ENCODE measurements around the gene STARD13.

STARD13 gene

GRCh38 chr13:33139184-33139583, 146.4 kb downstream of the STARD13 start:
- no peak for DNase-seq (ENCODE audit: low read depth, low spot score)
- ChIA-PET CTCF (interaction anchor here (1.1 to 1.4 kb wide), 2 partner anchors 16 to 25 kb away, joined by 4 read pairs; no protein-coding TSS in a partner anchor), POLR2A (no interaction called here)
- H3K4me3 ChIP-seq (ENCODE audit: low read depth, low read length), result no peak overlapping the region
- TF ChIP-seq, protein P1, sequence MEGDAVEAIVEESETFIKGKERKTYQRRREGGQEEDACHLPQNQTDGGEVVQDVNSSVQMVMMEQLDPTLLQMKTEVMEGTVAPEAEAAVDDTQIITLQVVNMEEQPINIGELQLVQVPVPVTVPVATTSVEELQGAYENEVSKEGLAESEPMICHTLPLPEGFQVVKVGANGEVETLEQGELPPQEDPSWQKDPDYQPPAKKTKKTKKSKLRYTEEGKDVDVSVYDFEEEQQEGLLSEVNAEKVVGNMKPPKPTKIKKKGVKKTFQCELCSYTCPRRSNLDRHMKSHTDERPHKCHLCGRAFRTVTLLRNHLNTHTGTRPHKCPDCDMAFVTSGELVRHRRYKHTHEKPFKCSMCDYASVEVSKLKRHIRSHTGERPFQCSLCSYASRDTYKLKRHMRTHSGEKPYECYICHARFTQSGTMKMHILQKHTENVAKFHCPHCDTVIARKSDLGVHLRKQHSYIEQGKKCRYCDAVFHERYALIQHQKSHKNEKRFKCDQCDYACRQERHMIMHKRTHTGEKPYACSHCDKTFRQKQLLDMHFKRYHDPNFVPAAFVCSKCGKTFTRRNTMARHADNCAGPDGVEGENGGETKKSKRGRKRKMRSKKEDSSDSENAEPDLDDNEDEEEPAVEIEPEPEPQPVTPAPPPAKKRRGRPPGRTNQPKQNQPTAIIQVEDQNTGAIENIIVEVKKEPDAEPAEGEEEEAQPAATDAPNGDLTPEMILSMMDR (IDR thresholded peaks at IDR 0.05; ENCODE audit: insufficient read depth, low read length, missing control alignments), result no peak

DNA sequence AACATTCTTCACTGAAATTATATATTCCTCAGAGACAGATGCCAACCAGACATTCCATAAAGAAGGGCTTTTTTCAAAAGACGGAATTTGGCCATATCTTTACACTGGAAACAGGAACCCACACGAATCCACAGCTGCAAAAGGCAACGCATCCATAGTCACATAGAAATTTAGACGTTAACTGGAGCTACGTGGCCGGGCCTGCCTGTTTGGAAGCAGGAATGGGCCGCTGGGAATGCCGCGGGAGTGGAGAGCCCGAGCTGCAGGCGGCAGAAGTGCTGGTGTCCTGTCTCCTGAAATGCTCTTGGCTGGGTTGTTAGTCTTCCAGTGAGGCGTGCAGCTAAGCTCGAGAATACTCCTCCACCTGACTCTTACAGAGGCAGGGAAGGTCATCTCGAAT, 147.1 kb downstream of the STARD13 start:
- ChIA-PET CTCF (interaction anchor here (1.4 to 3.0 kb wide), 2 partner anchors 8 to 17 kb away, joined by 4 to 7 read pairs; no protein-coding TSS in a partner anchor), POLR2A (no interaction called here)
- H3K4me3 ChIP-seq (ENCODE audit: low read depth, low read length), result no peak overlapping the region
- no peak for DNase-seq (ENCODE audit: low read depth, low spot score)
- TF ChIP-seq, protein P1 (IDR thresholded peaks at IDR 0.05; ENCODE audit: insufficient read depth, low read length, missing control alignments), result no peak

GRCh38 chr13:33137721-33138120, 147.8 kb downstream of the STARD13 start:
- TF ChIP-seq, protein P1 (IDR thresholded peaks at IDR 0.05; ENCODE audit: insufficient read depth, low read length, missing control alignments), result no peak
- ChIA-PET POLR2A (no interaction called here), CTCF (interaction anchor here (3.0 kb wide), 1 partner anchor 9 kb away, joined by 7 read pairs; no protein-coding TSS in a partner anchor)
- no peak overlapping the region for H3K4me3 ChIP-seq (ENCODE audit: low read depth, low read length)
- DNase-seq (ENCODE audit: low read depth, low spot score), result no peak

- TF ChIP-seq, protein P1 (IDR thresholded peaks at IDR 0.05; ENCODE audit: insufficient read depth, low read length, missing control alignments), result no peak
- DNase-seq (ENCODE audit: low read depth, low spot score), result no peak
- no peak overlapping the region for H3K4me3 ChIP-seq (ENCODE audit: low read depth, low read length)
- POLR2A ChIA-PET, result no interaction called here
- CTCF ChIA-PET, result no interaction called here
These were observed 150.5 kb downstream of the STARD13 start for GRCh38 chr13:33135097-33135496.

DNA sequence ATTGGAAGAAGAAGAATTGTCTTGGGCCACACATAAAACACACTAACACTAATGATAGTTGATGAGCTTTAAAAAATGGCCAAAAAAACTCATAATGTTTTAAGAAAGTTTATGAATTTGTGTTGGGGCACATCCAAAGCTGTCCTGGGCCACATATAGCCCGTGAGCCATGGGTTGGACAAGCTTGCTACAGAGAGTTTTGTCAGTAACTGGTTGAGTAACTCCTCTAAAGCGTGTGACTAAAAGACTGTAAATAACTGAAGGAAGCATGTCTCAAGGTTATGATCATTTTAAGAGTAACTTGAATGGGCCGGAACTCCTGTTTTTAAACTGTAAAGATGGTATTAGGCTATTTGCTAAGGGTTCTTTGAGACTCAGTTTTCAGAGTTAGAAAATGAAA, 151.3 kb downstream of the STARD13 start:
- TF ChIP-seq, protein P1 (IDR thresholded peaks at IDR 0.05; ENCODE audit: insufficient read depth, low read length, missing control alignments), result no peak
- ChIA-PET POLR2A (no interaction called here), CTCF (no interaction called here)
- H3K4me3 ChIP-seq (ENCODE audit: low read depth, low read length), result no peak overlapping the region
- DNase-seq (ENCODE audit: low read depth, low spot score), result no peak

- ChIA-PET CTCF (no interaction called here), POLR2A (interaction anchor here (0.7 kb wide), 1 partner anchor 82 kb away, joined by 3 read pairs; no protein-coding TSS in a partner anchor)
- TF ChIP-seq, protein P1 (IDR thresholded peaks at IDR 0.05; ENCODE audit: insufficient read depth, low read length, missing control alignments), result no peak
- DNase-seq (ENCODE audit: low read depth, low spot score), result no peak
- H3K4me3 ChIP-seq (ENCODE audit: low read depth, low read length), result no peak overlapping the region
These were observed 152.7 kb downstream of the STARD13 start for GRCh38 chr13:33132644-33133440.

All from AG04449 (cell line).